Thoracic aorta (tissue), 2 donors: ENCODE results near the gene AMBP. TPM values are rescaled to one million over a fixed set of nuclear protein-coding genes. Genes with fewer than 3 reads are reported as not detected.

Experiments
- ATAC-seq: fragments of 150-250 bp; one replicate; pipeline ENCODE4 v1.8.0; 2017; ENCODE audit warnings: low read depth; ENCODE audit not compliant: insufficient number of reproducible peaks, low FRiP score
- DNase-seq: peaks from one replicate; pipeline ENCODE4 v3.0.0-alpha.2; 2020; ENCODE audit warnings: low spot score
- H3K27ac ChIP-seq, 2 donors: fragments of 200-600 bp; sonication (generic); 1 replicate in 1 of 2; 2 replicates in 1 of 2; pipeline ENCODE4 v1.5.1; 2016; ENCODE audit warnings: mild to moderate bottlenecking in 2 of 2, moderate library complexity in 2 of 2
- H3K27me3 ChIP-seq: fragments of 200-600 bp; sonication (generic); replicated peaks from 2 replicates; pipeline ENCODE4 v1.6.0; 2016; ENCODE audit warnings: mild to moderate bottlenecking; ENCODE audit not compliant: insufficient read depth
- H3K36me3 ChIP-seq: fragments of 200-600 bp; sonication (generic); one replicate; pipeline ENCODE4 v1.5.1; 2016
- H3K4me1 ChIP-seq, 2 donors: fragments of 200-600 bp; sonication (generic); 1 replicate in 1 of 2; 2 replicates in 1 of 2; pipeline versions ENCODE4 v1.5.1 to v1.6.0; 2016; ENCODE audit warnings: low read depth in 2 of 2, mild to moderate bottlenecking in 1 of 2; ENCODE audit not compliant: control insufficient read depth in 1 of 2
- H3K4me3 ChIP-seq: fragments of 200-600 bp; sonication (generic); 2 replicates; pipeline ENCODE4 v1.5.1; 2016; ENCODE audit warnings: mild to moderate bottlenecking
- H3K9me3 ChIP-seq: fragments of 200-600 bp; sonication (generic); 2 replicates; pipeline ENCODE4 v1.5.1; 2016
- CTCF ChIP-seq: fragments of 200-600 bp; sonication (generic); IDR thresholded peaks from one replicate; pipeline ENCODE4 v1.5.1; 2019; ENCODE audit warnings: antibody characterized with exemption
- total RNA-seq, 2 donors: library from RNA; depleted of rRNA; stranded (reverse); fragments of >200 nt; gene quantifications; one replicate each; pipeline versions ENCODE4 v1.1.0 to v1.2.3, GENCODE V29; 2016

AMBP gene
- total RNA-seq, 2 donors from 2014 or later = not detected

DNA sequence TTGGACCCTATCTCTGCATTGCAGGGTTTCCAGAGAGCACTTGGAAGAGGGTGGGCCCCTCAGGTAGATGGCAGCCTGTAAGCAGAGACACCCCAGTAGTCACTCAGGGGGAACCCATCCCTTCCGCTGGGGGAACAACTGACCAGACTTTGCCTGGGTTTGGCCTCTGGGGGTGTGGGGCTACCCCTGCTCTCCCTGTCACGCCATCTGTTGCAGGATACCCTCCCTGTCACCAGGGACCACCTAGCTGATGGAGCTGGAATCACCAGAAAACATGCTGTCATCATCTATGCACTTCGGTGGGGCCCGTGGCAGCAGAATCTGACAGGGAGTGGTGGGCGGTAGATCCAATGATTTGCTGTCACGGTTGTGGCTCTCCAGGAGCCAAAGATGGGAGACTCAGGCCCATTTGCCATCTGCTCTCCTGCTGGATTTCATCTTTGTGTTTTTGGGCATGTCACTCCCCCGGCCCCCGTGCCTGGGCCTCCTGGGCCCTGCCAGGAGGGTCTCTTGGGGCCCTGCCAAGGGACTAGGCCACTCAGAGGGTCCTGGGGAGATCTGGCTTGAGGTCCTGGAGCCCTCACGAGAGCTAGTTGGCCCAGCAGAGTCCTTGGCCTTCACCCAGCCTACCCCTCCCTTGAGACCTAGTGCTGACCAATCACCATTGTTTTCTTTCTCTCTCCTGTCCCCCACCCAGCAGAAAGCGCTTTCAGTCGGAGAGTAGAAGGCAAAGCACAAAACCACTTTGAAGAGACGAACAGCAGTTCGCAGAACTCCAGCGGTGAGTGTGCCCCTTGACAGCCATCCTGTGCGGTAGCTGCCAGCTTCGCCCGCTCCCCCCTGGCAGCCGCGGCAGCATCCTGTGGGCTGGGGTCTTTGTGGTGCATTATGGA lies 45.9 kb downstream of the AMBP start:
- no peaks in the 10 kb centered on the region for H3K9me3 ChIP-seq

DNA sequence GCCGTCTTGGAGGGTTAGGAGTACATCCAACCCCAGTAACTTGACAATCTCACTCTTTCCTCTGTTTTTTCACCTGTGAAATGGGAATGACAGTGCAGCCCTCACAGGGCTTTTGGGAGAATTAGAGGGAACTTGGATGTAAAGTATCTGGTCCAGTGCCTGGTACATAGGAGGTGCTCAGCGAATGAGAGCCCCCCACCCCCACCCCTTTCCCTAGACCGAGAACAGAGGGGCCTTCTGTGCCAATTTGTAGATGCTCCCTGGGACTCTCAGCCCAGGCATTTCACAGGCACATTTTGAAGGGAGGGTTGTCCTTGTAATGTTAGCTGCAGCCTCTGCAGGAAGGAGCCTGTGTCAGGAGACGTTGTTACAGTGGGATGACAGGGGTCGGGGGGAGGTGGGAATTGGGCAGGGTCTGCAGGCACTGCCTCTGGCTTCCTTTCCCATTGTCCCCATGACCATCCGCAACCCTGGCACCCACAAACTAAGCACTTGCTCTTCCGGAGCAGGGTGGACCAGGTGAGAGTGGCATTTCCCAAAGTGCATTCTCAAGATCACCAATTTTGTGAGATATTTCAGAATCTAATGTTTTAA lies 47.0 kb downstream of the AMBP start:
- Histone ChIP-seq H3K4me1 (peaks cover 4 to 31% of the 10 kb centered on the region in 2 donors), H3K36me3 (peaks cover 34% of the 10 kb centered on the region), H3K4me3 (no peak overlapping the region), H3K27me3 (no peaks in the 10 kb centered on the region), H3K9me3 (no peaks in the 10 kb centered on the region), H3K27ac (no peak overlapping the region)
- DNase-seq (no peak), ATAC-seq (no peak)
- TF ChIP-seq CTCF = no peak

More for the DNA sequence above, 45.9 kb downstream of the AMBP start:
- Histone ChIP-seq H3K27ac (no peak overlapping the region), H3K4me3 (no peak overlapping the region), H3K36me3 (peaks cover 44% of the 10 kb centered on the region), H3K4me1 (peaks cover 4 to 31% of the 10 kb centered on the region in 2 donors), H3K27me3 (no peaks in the 10 kb centered on the region)
- ATAC-seq (no peak), DNase-seq (no peak)
- no peak for TF ChIP-seq CTCF

DNA sequence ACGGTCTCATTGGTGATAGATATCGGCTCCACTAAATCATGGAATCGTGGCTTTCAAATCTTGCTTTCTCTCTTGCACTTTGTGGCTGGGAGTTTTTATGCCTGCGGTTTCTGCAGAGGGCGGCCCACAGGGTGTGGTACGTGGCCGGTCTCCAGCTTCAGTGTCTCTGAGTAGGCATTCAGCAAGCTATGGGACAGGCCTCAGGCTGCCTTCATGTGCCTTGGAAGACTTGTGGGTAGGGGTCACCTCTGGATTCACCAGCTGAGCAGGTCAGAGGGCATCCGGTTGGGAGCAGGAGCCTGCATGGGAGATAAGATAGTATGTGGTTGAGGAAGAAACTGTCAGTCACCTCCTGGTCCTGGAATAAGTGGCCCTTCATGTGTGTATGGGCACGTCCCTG lies 47.7 kb downstream of the AMBP start:
- Histone ChIP-seq H3K4me1 (peaks cover 4 to 28% of the 10 kb centered on the region in 2 donors), H3K27me3 (no peaks in the 10 kb centered on the region), H3K9me3 (no peaks in the 10 kb centered on the region), H3K27ac (no peak overlapping the region), H3K36me3 (peaks cover 34% of the 10 kb centered on the region), H3K4me3 (no peak overlapping the region)
- no peak for DNase-seq
- ATAC-seq = no peak
- TF ChIP-seq CTCF = no peak

DNA sequence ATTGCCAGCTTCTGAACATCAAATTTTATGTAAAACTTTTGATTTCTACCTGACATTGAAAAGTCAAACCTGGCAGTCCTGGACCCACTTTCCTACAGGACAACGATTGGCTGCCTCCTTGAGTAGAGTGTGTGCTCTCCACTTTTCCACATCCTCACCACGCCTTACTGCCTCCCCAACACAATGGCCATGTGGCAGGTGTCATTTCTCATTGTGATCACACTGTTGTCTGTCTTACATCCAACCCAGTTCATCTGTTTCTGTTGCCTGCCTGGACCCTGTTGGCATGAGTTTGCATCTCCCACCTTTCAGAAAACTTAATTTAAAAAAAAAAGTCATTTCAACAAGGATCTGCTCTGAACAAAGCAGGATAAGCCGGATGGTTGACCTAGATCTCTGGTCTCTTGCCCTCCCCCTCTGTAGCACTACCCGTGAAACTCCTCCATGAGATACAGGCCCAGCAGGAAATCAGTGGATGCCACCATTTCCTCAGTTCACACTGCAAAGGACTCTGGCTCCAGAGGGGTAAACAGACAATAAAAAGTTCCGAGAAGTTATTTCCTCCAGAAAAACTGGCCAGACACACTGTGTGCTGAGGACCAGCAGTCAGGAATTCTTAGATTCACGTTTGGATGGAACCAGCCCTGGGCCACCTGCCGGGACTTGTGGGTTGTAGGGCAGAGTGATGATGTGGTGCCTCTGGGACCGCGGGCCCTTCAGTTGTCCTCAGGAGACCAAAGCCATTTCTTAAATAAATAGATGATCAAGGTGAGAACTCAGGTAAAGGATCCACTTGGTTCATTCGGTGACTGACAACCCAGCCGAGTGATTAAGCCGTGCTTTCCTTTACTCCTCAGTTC lies 48.6 kb downstream of the AMBP start:
- DNase-seq = no peak
- ATAC-seq = no peak
- H3K4me1 ChIP-seq = peaks cover 0 to 20% of the 10 kb centered on the region in 2 donors
- no peaks in the 10 kb centered on the region for H3K9me3 ChIP-seq
- H3K36me3 ChIP-seq = peaks cover 34% of the 10 kb centered on the region
- TF ChIP-seq CTCF = no peak
- no peak overlapping the region for H3K4me3 ChIP-seq
- H3K27ac ChIP-seq = no peak overlapping the region
- H3K27me3 ChIP-seq = no peaks in the 10 kb centered on the region

DNA sequence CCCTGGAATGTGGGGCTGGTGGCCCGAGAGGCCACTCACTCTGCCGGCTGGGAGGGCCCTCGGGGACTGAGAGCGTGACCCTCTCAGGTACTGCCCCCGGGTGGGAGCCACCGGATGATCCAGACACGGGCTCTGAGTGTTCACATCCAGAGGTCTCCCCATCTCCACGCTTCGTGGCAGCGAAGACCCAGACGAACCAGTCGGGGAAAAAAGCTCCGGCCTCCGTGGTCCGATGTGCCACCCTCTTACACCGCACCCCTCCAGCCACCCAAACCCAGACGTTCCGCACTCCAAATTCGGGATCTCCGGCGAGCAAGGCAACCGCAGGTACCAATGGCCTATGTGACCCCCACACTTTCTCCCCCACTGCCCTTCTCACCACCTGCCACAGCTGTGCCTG lies 49.5 kb downstream of the AMBP start:
- no peak for ATAC-seq
- Histone ChIP-seq H3K27me3 (no peaks in the 10 kb centered on the region), H3K36me3 (peaks cover 37% of the 10 kb centered on the region), H3K4me3 (no peak overlapping the region), H3K9me3 (peaks cover 7% of the 10 kb centered on the region), H3K4me1 (peaks cover 0 to 12% of the 10 kb centered on the region in 2 donors), H3K27ac (no peak overlapping the region)
- no peak for TF ChIP-seq CTCF
- no peak for DNase-seq
